ENCODE data around the gene ZNF689. TPM values are rescaled to one million over a fixed set of nuclear protein-coding genes. Genes with fewer than 3 reads are reported as not detected.

The ZNF689 gene
- total and polyA plus RNA-seq, 2 of the 13 experiments (the other 11 are each of a cell fraction or from before 2014, with no cell fraction given) = 9.7 to 19.5 TPM

GRCh38 chr16:30609002-30609925 lies 925 bp downstream of the ZNF689 start (continued):
- no peak for TF ChIP-seq ZNF597 (CRISPR knock-in tag; IDR thresholded peaks at IDR 0.05)
- TF ChIP-seq, protein P1, sequence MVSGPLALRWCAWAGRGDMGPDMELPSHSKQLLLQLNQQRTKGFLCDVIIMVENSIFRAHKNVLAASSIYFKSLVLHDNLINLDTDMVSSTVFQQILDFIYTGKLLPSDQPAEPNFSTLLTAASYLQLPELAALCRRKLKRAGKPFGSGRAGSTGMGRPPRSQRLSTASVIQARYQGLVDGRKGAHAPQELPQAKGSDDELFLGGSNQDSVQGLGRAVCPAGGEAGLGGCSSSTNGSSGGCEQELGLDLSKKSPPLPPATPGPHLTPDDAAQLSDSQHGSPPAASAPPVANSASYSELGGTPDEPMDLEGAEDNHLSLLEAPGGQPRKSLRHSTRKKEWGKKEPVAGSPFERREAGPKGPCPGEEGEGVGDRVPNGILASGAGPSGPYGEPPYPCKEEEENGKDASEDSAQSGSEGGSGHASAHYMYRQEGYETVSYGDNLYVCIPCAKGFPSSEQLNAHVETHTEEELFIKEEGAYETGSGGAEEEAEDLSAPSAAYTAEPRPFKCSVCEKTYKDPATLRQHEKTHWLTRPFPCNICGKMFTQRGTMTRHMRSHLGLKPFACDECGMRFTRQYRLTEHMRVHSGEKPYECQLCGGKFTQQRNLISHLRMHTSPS (CRISPR knock-in tag; IDR thresholded peaks at IDR 0.05; ENCODE audit: low read depth) = no peak
- TF ChIP-seq ARID2 (CRISPR knock-in tag; IDR thresholded peaks at IDR 0.05; ENCODE audit: borderline replicate concordance) = peak; percentile 79; the same call in 1 of the 2 replicates
- TF ChIP-seq, protein P2, sequence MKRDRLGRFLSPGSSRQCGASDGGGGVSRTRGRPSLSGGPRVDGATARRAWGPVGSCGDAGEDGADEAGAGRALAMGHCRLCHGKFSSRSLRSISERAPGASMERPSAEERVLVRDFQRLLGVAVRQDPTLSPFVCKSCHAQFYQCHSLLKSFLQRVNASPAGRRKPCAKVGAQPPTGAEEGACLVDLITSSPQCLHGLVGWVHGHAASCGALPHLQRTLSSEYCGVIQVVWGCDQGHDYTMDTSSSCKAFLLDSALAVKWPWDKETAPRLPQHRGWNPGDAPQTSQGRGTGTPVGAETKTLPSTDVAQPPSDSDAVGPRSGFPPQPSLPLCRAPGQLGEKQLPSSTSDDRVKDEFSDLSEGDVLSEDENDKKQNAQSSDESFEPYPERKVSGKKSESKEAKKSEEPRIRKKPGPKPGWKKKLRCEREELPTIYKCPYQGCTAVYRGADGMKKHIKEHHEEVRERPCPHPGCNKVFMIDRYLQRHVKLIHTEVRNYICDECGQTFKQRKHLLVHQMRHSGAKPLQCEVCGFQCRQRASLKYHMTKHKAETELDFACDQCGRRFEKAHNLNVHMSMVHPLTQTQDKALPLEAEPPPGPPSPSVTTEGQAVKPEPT (CRISPR knock-in tag; IDR thresholded peaks at IDR 0.05; ENCODE audit: low read depth) = peak; percentile 79
- TF ChIP-seq ZNF839 (CRISPR knock-in tag; IDR thresholded peaks at IDR 0.05; ENCODE audit: borderline replicate concordance) = peak; percentile 95
- TF ChIP-seq TCF7 (IDR thresholded peaks at IDR 0.05; ENCODE audit: low read depth) = no peak
- no peak for TF ChIP-seq HNF1A (IDR thresholded peaks at IDR 0.05; ENCODE audit: low read depth)
- TF ChIP-seq HNF1A (CRISPR knock-in tag; IDR thresholded peaks at IDR 0.05; ENCODE audit: borderline replicate concordance) = no peak; the same call in 1 of the 2 replicates
- TF ChIP-seq MEIS1 (CRISPR knock-in tag; IDR thresholded peaks at IDR 0.05; ENCODE audit: borderline replicate concordance) = 0 out of 2 replicates have a peak, but pooled peaks have one; percentile 14

Measured in HepG2 (cell line).